WTC11 (cell line): ENCODE measurements around the gene KCMF1. TPM values are rescaled to one million over a fixed set of nuclear protein-coding genes. Genes with fewer than 3 reads are reported as not detected.

ENCODE experiments used
- ATF1 ChIP-seq: sonication (generic); formaldehyde crosslinking; IDR thresholded peaks from 2 replicates; pipeline ENCODE4 v1.8.1; 2023; ENCODE audit warnings: mild to moderate bottlenecking, moderate library complexity, missing genetic modification reagents
- CREM ChIP-seq: sonication (generic); formaldehyde crosslinking; IDR thresholded peaks from 2 replicates; pipeline ENCODE4 v1.8.1; 2022; ENCODE audit warnings: mild to moderate bottlenecking, missing genetic modification reagents, moderate library complexity
- NFYB ChIP-seq: sonication (generic); formaldehyde crosslinking; conservative IDR thresholded peaks from 2 replicates; pipeline ENCODE4 v1.8.0; 2022; ENCODE audit warnings: low read depth, missing genetic modification reagents
- OVOL2 ChIP-seq: fragments of 250-450 bp; sonication (Bioruptor Pico); IDR thresholded peaks from 2 replicates; pipeline ENCODE4 v1.9.0; 2021; ENCODE audit warnings: mild to moderate bottlenecking, borderline replicate concordance
- SP1 ChIP-seq: sonication (generic); formaldehyde crosslinking; conservative IDR thresholded peaks from 2 replicates; pipeline ENCODE4 v1.8.1; 2022; ENCODE audit warnings: missing genetic modification reagents
- ZNF671 ChIP-seq: fragments of 250-450 bp; sonication (Bioruptor Pico); IDR thresholded peaks from 2 replicates; pipeline ENCODE4 v1.8.0; 2021; ENCODE audit warnings: mild to moderate bottlenecking
- total RNA-seq: library from RNA; stranded (reverse); gene quantifications from 3 replicates; pipeline ENCODE4 v1.2.3, GENCODE V29; 2021
- TF ChIP-seq, protein P1 (sequence below): fragments of 250-450 bp; sonication (Bioruptor Pico); IDR thresholded peaks from 2 replicates; pipeline ENCODE4 v1.9.0; 2021; ENCODE audit warnings: mild to moderate bottlenecking, borderline replicate concordance
- TF ChIP-seq, protein P2 (sequence below): sonication (generic); formaldehyde crosslinking; IDR thresholded peaks from 2 replicates; pipeline ENCODE4 v1.8.1; 2022; ENCODE audit warnings: low read depth, missing genetic modification reagents, borderline replicate concordance
- TF ChIP-seq, protein P3 (sequence below): fragments of 250-450 bp; sonication (Bioruptor Pico); IDR thresholded peaks from 2 replicates; pipeline ENCODE4 v1.8.0; 2021; ENCODE audit warnings: mild to moderate bottlenecking
- TF ChIP-seq, protein P4 (sequence below): fragments of 250-450 bp; sonication (Bioruptor Pico); IDR thresholded peaks from 2 replicates; pipeline ENCODE4 v2.1.2; 2022; ENCODE audit warnings: mild to moderate bottlenecking, moderate library complexity
- TF ChIP-seq, protein P5 (sequence below): fragments of 250-450 bp; sonication (Bioruptor Pico); IDR thresholded peaks from 2 replicates; pipeline ENCODE4 v1.9.0; 2021; ENCODE audit warnings: mild to moderate bottlenecking
- TF ChIP-seq, protein P6 (sequence below): sonication (generic); formaldehyde crosslinking; IDR thresholded peaks from 2 replicates; pipeline ENCODE4 v1.8.1; 2022; ENCODE audit warnings: mild to moderate bottlenecking, moderate library complexity, missing genetic modification reagents
- TF ChIP-seq, protein P7 (sequence below): sonication (generic); formaldehyde crosslinking; IDR thresholded peaks from 2 replicates; pipeline ENCODE4 v1.8.1; 2023; ENCODE audit warnings: mild to moderate bottlenecking, missing genetic modification reagents, moderate library complexity
- TF ChIP-seq, protein P8 (sequence below): sonication (generic); formaldehyde crosslinking; conservative IDR thresholded peaks from 2 replicates; pipeline ENCODE4 v1.8.1; 2022; ENCODE audit warnings: mild to moderate bottlenecking, missing genetic modification reagents

Gene KCMF1
- total RNA-seq, 1 experiment from 2014 or later, result 117 TPM

DNA sequence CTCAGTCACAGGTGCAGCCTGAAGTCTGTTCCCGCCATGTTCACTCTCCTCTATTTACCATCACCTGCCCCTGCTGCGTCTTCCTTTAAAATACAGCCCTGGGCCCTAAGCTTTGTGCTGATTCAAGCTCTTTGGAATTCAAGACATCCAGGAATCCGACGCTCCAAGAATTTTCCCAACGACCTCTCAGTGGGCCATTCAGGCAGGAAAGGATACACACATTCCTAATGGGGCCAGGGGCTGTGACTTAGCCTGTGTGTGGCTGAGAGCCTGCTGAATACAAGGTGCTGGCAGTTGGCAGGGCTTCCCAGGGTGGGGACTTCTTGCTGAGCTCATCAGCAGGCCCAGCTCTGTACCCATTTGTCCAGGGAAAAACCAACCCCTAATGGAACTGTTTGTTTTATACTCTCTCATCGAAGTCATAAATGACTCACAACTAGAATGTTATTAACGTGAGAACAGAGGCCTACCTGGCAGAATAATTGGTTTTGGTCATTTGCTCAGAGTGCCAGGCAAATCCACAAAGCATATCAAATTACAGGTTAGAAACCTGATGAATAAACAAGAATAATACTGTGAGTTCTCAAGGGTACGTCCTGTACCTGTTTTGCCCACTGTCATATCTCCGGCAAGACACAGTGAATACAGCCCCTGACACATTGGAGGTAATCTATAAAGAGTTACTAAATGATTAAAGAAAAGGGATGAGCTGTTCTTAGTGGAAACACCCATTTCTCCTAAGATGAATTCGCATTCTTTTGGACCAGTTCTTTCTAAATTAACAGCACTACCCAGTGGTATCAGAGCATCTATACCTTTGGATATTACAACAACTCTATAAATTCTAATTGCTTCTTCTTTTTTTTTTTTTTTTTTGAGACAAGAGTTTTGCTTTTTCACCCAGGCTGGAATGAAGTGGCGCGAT is 12.6 kb upstream of the KCMF1 start (continued):
- TF ChIP-seq, protein P1, sequence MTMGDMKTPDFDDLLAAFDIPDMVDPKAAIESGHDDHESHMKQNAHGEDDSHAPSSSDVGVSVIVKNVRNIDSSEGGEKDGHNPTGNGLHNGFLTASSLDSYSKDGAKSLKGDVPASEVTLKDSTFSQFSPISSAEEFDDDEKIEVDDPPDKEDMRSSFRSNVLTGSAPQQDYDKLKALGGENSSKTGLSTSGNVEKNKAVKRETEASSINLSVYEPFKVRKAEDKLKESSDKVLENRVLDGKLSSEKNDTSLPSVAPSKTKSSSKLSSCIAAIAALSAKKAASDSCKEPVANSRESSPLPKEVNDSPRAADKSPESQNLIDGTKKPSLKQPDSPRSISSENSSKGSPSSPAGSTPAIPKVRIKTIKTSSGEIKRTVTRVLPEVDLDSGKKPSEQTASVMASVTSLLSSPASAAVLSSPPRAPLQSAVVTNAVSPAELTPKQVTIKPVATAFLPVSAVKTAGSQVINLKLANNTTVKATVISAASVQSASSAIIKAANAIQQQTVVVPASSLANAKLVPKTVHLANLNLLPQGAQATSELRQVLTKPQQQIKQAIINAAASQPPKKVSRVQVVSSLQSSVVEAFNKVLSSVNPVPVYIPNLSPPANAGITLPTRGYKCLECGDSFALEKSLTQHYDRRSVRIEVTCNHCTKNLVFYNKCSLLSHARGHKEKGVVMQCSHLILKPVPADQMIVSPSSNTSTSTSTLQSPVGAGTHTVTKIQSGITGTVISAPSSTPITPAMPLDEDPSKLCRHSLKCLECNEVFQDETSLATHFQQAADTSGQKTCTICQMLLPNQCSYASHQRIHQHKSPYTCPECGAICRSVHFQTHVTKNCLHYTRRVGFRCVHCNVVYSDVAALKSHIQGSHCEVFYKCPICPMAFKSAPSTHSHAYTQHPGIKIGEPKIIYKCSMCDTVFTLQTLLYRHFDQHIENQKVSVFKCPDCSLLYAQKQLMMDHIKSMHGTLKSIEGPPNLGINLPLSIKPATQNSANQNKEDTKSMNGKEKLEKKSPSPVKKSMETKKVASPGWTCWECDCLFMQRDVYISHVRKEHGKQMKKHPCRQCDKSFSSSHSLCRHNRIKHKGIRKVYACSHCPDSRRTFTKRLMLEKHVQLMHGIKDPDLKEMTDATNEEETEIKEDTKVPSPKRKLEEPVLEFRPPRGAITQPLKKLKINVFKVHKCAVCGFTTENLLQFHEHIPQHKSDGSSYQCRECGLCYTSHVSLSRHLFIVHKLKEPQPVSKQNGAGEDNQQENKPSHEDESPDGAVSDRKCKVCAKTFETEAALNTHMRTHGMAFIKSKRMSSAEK (CRISPR knock-in tag), result no peak
- TF ChIP-seq, protein P2, sequence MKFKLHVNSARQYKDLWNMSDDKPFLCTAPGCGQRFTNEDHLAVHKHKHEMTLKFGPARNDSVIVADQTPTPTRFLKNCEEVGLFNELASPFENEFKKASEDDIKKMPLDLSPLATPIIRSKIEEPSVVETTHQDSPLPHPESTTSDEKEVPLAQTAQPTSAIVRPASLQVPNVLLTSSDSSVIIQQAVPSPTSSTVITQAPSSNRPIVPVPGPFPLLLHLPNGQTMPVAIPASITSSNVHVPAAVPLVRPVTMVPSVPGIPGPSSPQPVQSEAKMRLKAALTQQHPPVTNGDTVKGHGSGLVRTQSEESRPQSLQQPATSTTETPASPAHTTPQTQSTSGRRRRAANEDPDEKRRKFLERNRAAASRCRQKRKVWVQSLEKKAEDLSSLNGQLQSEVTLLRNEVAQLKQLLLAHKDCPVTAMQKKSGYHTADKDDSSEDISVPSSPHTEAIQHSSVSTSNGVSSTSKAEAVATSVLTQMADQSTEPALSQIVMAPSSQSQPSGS (CRISPR knock-in tag), result no peak
- TF ChIP-seq, protein P3, sequence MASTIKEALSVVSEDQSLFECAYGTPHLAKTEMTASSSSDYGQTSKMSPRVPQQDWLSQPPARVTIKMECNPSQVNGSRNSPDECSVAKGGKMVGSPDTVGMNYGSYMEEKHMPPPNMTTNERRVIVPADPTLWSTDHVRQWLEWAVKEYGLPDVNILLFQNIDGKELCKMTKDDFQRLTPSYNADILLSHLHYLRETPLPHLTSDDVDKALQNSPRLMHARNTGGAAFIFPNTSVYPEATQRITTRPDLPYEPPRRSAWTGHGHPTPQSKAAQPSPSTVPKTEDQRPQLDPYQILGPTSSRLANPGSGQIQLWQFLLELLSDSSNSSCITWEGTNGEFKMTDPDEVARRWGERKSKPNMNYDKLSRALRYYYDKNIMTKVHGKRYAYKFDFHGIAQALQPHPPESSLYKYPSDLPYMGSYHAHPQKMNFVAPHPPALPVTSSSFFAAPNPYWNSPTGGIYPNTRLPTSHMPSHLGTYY, result no peak; the same call in 1 of the 2 replicates
- TF ChIP-seq SP1 (CRISPR knock-in tag) (no peak; the same call in 1 of the 2 replicates), ZNF671 (CRISPR knock-in tag) (no peak), ATF1 (no peak), NFYB (CRISPR knock-in tag) (no peak), CREM (CRISPR knock-in tag) (no peak), OVOL2 (CRISPR knock-in tag) (no peak)
- TF ChIP-seq, protein P4, sequence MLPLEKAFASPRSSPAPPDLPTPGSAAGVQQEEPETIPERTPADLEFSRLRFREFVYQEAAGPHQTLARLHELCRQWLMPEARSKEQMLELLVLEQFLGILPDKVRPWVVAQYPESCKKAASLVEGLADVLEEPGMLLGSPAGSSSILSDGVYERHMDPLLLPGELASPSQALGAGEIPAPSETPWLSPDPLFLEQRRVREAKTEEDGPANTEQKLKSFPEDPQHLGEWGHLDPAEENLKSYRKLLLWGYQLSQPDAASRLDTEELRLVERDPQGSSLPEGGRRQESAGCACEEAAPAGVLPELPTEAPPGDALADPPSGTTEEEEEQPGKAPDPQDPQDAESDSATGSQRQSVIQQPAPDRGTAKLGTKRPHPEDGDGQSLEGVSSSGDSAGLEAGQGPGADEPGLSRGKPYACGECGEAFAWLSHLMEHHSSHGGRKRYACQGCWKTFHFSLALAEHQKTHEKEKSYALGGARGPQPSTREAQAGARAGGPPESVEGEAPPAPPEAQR (CRISPR knock-in tag), result no peak
- TF ChIP-seq, protein P5, sequence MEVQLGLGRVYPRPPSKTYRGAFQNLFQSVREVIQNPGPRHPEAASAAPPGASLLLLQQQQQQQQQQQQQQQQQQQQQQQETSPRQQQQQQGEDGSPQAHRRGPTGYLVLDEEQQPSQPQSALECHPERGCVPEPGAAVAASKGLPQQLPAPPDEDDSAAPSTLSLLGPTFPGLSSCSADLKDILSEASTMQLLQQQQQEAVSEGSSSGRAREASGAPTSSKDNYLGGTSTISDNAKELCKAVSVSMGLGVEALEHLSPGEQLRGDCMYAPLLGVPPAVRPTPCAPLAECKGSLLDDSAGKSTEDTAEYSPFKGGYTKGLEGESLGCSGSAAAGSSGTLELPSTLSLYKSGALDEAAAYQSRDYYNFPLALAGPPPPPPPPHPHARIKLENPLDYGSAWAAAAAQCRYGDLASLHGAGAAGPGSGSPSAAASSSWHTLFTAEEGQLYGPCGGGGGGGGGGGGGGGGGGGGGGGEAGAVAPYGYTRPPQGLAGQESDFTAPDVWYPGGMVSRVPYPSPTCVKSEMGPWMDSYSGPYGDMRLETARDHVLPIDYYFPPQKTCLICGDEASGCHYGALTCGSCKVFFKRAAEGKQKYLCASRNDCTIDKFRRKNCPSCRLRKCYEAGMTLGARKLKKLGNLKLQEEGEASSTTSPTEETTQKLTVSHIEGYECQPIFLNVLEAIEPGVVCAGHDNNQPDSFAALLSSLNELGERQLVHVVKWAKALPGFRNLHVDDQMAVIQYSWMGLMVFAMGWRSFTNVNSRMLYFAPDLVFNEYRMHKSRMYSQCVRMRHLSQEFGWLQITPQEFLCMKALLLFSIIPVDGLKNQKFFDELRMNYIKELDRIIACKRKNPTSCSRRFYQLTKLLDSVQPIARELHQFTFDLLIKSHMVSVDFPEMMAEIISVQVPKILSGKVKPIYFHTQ (CRISPR knock-in tag), result no peak; the same call in 1 of the 2 replicates
- TF ChIP-seq, protein P6, sequence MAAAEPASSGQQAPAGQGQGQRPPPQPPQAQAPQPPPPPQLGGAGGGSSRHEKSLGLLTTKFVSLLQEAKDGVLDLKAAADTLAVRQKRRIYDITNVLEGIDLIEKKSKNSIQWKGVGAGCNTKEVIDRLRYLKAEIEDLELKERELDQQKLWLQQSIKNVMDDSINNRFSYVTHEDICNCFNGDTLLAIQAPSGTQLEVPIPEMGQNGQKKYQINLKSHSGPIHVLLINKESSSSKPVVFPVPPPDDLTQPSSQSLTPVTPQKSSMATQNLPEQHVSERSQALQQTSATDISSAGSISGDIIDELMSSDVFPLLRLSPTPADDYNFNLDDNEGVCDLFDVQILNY (CRISPR knock-in tag), result peak; percentile 97
- TF ChIP-seq, protein P7, sequence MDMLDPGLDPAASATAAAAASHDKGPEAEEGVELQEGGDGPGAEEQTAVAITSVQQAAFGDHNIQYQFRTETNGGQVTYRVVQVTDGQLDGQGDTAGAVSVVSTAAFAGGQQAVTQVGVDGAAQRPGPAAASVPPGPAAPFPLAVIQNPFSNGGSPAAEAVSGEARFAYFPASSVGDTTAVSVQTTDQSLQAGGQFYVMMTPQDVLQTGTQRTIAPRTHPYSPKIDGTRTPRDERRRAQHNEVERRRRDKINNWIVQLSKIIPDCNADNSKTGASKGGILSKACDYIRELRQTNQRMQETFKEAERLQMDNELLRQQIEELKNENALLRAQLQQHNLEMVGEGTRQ (CRISPR knock-in tag), result no peak
- TF ChIP-seq, protein P8, sequence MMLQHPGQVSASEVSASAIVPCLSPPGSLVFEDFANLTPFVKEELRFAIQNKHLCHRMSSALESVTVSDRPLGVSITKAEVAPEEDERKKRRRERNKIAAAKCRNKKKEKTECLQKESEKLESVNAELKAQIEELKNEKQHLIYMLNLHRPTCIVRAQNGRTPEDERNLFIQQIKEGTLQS (CRISPR knock-in tag), result 0 out of 2 replicates have a peak, but pooled peaks have one; percentile 40
